K562 (cell line): ENCODE data around the gene CCDC50. TPM values are rescaled to one million over a fixed set of nuclear protein-coding genes. Genes with fewer than 3 reads are reported as not detected.
A peak's percentile ranks its signal among the peaks of the same experiment; 100 is the strongest.

ENCODE experiments used
- ATAC-seq: fragments of 200-7000 bp; cut with Tn5 transposase; 3 replicates; pipeline ENCODE4 v1.9.1; 2020; ENCODE audit warnings: moderate library complexity
- BruUV-seq: library from RNA; stranded (reverse); fragments of 400-500 nt; replicated peaks from 2 replicates; lab custom pipeline; 2021; lab: Mats Ljungman, UMichigan
- CTCF ChIA-PET: fragments of 300-600 bp; formaldehyde crosslinking; extraction: SDS; loops from one replicate; lab custom pipeline; 2021; ENCODE audit warnings: low intra/inter-chr PET ratio; lab: Yijun Ruan, JAX
- POLR2A ChIA-PET: fragments of 300-600, 350-650 bp; sonication (Branson Sonifier 250); formaldehyde crosslinking; extraction: SDS; loops from one replicate; lab custom pipeline; 2021; ENCODE audit warnings: antibody characterized with exemption, inconsistent platforms; lab: Yijun Ruan, JAX
- DNase-seq, 4 experiments: peaks; one replicate each; pipeline versions ENCODE4 v3.0.0 to v3.0.0-alpha.2; 2011 to 2018; ENCODE audit warnings: low spot score in 3 of 4, mixed read lengths in 3 of 4; ENCODE audit errors: extremely low read depth in 1 of 4
- FAIRE-seq: peaks from 2 replicates; lab custom pipeline; 2011; peaks lifted over from hg19 to GRCh38; lab: Jason Lieb, UNC
- H2AFZ ChIP-seq: 2 replicates; pipeline ENCODE4 v1.6.0; 2011; ENCODE audit warnings: low read depth, low read length, control low read depth, inconsistent platforms
- H3K27ac ChIP-seq: fragments of 200-600 bp; 3 replicates; pipeline ENCODE4 v1.8.0; 2011; ENCODE audit warnings: low read depth, mild to moderate bottlenecking, control low read depth, inconsistent platforms, low read length, moderate library complexity, mixed read lengths; ENCODE audit errors: extremely low read depth
- H3K27me3 ChIP-seq, 2 experiments: fragments of 300-600 bp in 1 of 2; 2 replicates in 1 of 2; 3 replicates in 1 of 2; pipeline versions ENCODE4 v1.6.0 to v1.8.0; 2011; ENCODE audit warnings: inconsistent platforms in 2 of 2, low read length in 2 of 2, mild to moderate bottlenecking in 1 of 2, mixed read lengths in 1 of 2, moderate library complexity in 1 of 2; ENCODE audit not compliant: control insufficient read depth in 2 of 2, insufficient read depth in 2 of 2
- H3K36me3 ChIP-seq: fragments of 300-600 bp; 3 replicates; pipeline ENCODE4 v1.8.0; 2011; ENCODE audit warnings: mild to moderate bottlenecking, low read length, inconsistent platforms; ENCODE audit not compliant: control insufficient read depth, insufficient read depth
- H3K4me1 ChIP-seq, 2 experiments: fragments of 200-600 bp in 1 of 2; replicated peaks in 1 of 2; 2 replicates in 1 of 2; 3 replicates in 1 of 2; pipeline versions ENCODE4 v1.5.1 to v1.8.0; 2011; ENCODE audit warnings: inconsistent platforms in 2 of 2, low read length in 2 of 2, mild to moderate bottlenecking in 1 of 2, mixed read lengths in 1 of 2, moderate library complexity in 1 of 2; ENCODE audit not compliant: control insufficient read depth in 2 of 2, insufficient read depth in 2 of 2
- H3K4me2 ChIP-seq: 2 replicates; pipeline ENCODE4 v1.6.1; 2011; ENCODE audit warnings: low read length, control low read depth, inconsistent platforms, mixed read lengths; ENCODE audit not compliant: insufficient read depth
- H3K4me3 ChIP-seq: fragments of 200-600 bp; sonication (generic), shearing (Covaris generic); 2 replicates; pipeline ENCODE4 v1.5.1; 2016; ENCODE audit warnings: control low read depth, inconsistent platforms
- H3K79me2 ChIP-seq: fragments of 200-600 bp; 3 replicates; pipeline ENCODE4 v1.8.0; 2011; ENCODE audit warnings: low read length, inconsistent platforms; ENCODE audit not compliant: control insufficient read depth, insufficient read depth
- H3K9ac ChIP-seq, 2 experiments: 2 replicates each; pipeline versions ENCODE4 v1.6.0 to v1.6.1; 2011; ENCODE audit warnings: low read depth in 2 of 2, low read length in 2 of 2, control low read depth in 1 of 2, inconsistent platforms in 1 of 2, mild to moderate bottlenecking in 1 of 2, mixed read lengths in 1 of 2; ENCODE audit not compliant: insufficient read depth in 1 of 2
- H3K9me1 ChIP-seq: one replicate; pipeline ENCODE4 v1.6.0; 2011; ENCODE audit warnings: inconsistent platforms, mild to moderate bottlenecking, low read length, moderate library complexity; ENCODE audit not compliant: control insufficient read depth, insufficient read depth
- H3K9me3 ChIP-seq: replicated peaks from 2 replicates; pipeline ENCODE4 v1.5.1; 2011; ENCODE audit warnings: low read depth, low read length, inconsistent platforms; ENCODE audit not compliant: control insufficient read depth, insufficient read depth
- H4K20me1 ChIP-seq: replicated peaks from 2 replicates; pipeline ENCODE4 v1.6.1; 2011; ENCODE audit warnings: low read length, inconsistent platforms, mixed read lengths; ENCODE audit not compliant: control insufficient read depth, insufficient read depth
- CSDE1 ChIP-seq, 2 experiments: fragments of 450-650 bp; IDR thresholded peaks; 2 replicates each; pipeline ENCODE4 v1.6.1; 2016; ENCODE audit warnings: mild to moderate bottlenecking in 1 of 2
- ETS2 ChIP-seq: IDR thresholded peaks from 2 replicates; pipeline ENCODE4 v1.6.1; 2016; ENCODE audit warnings: borderline replicate concordance, missing genetic modification characterization, mild to moderate bottlenecking, moderate library complexity, missing compliant biosample characterization; ENCODE audit not compliant: poor library complexity, severe bottlenecking
- FOXK2 ChIP-seq, 2 experiments: fragments of 450-650 bp; IDR thresholded peaks in 1 of 2; conservative IDR thresholded peaks in 1 of 2; 2 replicates each; pipeline ENCODE4 v1.6.1; 2016; ENCODE audit warnings: low read depth in 2 of 2, mild to moderate bottlenecking in 1 of 2
- GABPB1 ChIP-seq: sonication (generic); formaldehyde crosslinking; IDR thresholded peaks from 2 replicates; pipeline ENCODE4 v1.8.0; 2022; ENCODE audit warnings: mild to moderate bottlenecking, missing genetic modification reagents
- HINFP ChIP-seq: fragments of 450-650 bp; conservative IDR thresholded peaks from 2 replicates; pipeline ENCODE4 v1.6.1; 2016; ENCODE audit warnings: missing genetic modification characterization, low read depth, mild to moderate bottlenecking, control low read depth, missing compliant biosample characterization
- MIER1 ChIP-seq: fragments of 450-650 bp; IDR thresholded peaks from 2 replicates; pipeline ENCODE4 v1.6.1; 2016; ENCODE audit warnings: antibody characterized with exemption, mild to moderate bottlenecking, low read depth
- TCF7L2 ChIP-seq: fragments of 150-350 bp; IDR thresholded peaks from 2 replicates; pipeline ENCODE4 v1.6.1; 2016; ENCODE audit warnings: low read depth, mild to moderate bottlenecking, low read length, moderate library complexity
- TEAD2 ChIP-seq: fragments of 450-650 bp; IDR thresholded peaks from 2 replicates; pipeline ENCODE4 v1.6.1; 2016; ENCODE audit warnings: missing genetic modification characterization, control low read depth, missing compliant biosample characterization
- ZFP36 ChIP-seq: fragments of 150-350 bp; IDR thresholded peaks from 2 replicates; pipeline ENCODE4 v1.6.1; 2018; ENCODE audit warnings: low read length, low read depth; ENCODE audit not compliant: partially characterized antibody
- ZNF174 ChIP-seq: fragments of 250-450 bp; sonication (Bioruptor Pico); IDR thresholded peaks from 2 replicates; pipeline ENCODE4 v1.4.0; 2020; ENCODE audit warnings: mild to moderate bottlenecking
- ZNF253 ChIP-seq: fragments of 250-450 bp; sonication (Bioruptor Pico); conservative IDR thresholded peaks from 2 replicates; pipeline ENCODE4 v1.6.1; 2021; ENCODE audit warnings: mild to moderate bottlenecking
- ZNF507 ChIP-seq: conservative IDR thresholded peaks from 2 replicates; pipeline ENCODE4 v1.6.1; 2017; ENCODE audit warnings: missing genetic modification characterization, missing compliant biosample characterization
- ZNF77 ChIP-seq: fragments of 250-450 bp; sonication (Bioruptor Pico); IDR thresholded peaks from 2 replicates; pipeline ENCODE4 v1.5.0; 2020
- ZNF778 ChIP-seq: fragments of 450-650 bp; formaldehyde crosslinking; IDR thresholded peaks from 2 replicates; pipeline ENCODE4 v1.4.0; 2020; ENCODE audit warnings: mild to moderate bottlenecking, moderate library complexity
- WGBS: fragments of 100-300 bp; shearing (Covaris generic); methylation state at CpG from one replicate; pipeline ENCODE4 v1.1.6; 2016; ENCODE audit warnings: low coverage, mixed read lengths; ENCODE audit not compliant: insufficient coverage; ENCODE audit errors: missing lambda C conversion rate; 5-methylcytosine and 5-hydroxymethylcytosine counted together
- in situ Hi-C: fragments of 300-500 bp; cut with MboI; formaldehyde crosslinking; loops from 4 replicates; pipeline ENCODE4 v1.15.0; 2018; ENCODE audit warnings: inconsistent platforms, mixed read lengths
- intact Hi-C: fragments of 100-400 bp; cut with micrococcal nuclease; formaldehyde crosslinking; loops from 2 replicates; pipeline ENCODE4 v1.14.2; 2022
- polyA plus RNA-seq, 8 experiments: library from polyadenylated mRNA; depleted of rRNA in 4 of 8; stranded (reverse) in 5 of 8; unstranded in 3 of 8; fragments of >200 nt; fragmentation: Nextera tagmentation in 2 of 8; fragmentation: Illumina TruSeq in 1 of 8; extraction: Ambion mirVana in 2 of 8; extraction: Trizol in 1 of 8; gene quantifications; 2 replicates each; pipeline versions ENCODE4 v1.2.1 to v1.2.3, GENCODE V29; 2011 to 2014; ENCODE audit warnings: inconsistent platforms in 1 of 8, missing spikeins in 1 of 8
- total RNA-seq, 7 experiments: library from RNA; depleted of rRNA in 6 of 7; stranded (reverse); fragments of >200 nt in 6 of 7; fragmentation: Illumina TruSeq in 2 of 7; extraction: Trizol in 2 of 7; gene quantifications; 2 replicates each; pipeline versions ENCODE4 v1.2.1 to v1.2.3, GENCODE V29; 2011 to 2021; ENCODE audit warnings: low replicate concordance in 1 of 7

CCDC50 gene
- total and polyA plus RNA-seq, 9 of the 15 experiments (the other 6 are each of a cell fraction or from before 2014, with no cell fraction given), result 8.4 to 63.4 (median 40.4) TPM

GRCh38 chr3:191342006-191342405 lies 12.8 kb downstream of the CCDC50 start:
- no peaks in the 10 kb centered on the region for H3K27me3 ChIP-seq

More at GRCh38 chr3:191342006-191342405, 12.8 kb downstream of the CCDC50 start:
- H3K4me1 ChIP-seq, result peaks cover 3 to 16% of the 10 kb centered on the region in 2 experiments; a peak in 3 of 5 replicates
- intact Hi-C loops (no loop called here), in situ Hi-C loops (no loop called here)
- H3K36me3 ChIP-seq, result no peaks in the 10 kb centered on the region
- CTCF ChIA-PET, result no interaction called here
- peak in 2 of 4 experiments; percentile 0 to 1 for DNase-seq
- no peak for FAIRE-seq
- no peaks in the 10 kb centered on the region for H3K9me3 ChIP-seq
- no peak overlapping the region for H2AFZ ChIP-seq
- POLR2A ChIA-PET, result interaction anchor here (1.0 to 1.7 kb wide), 2 partner anchors 14 to 19 kb away, joined by 3 to 8 read pairs; no protein-coding TSS in a partner anchor
- no peak overlapping the region for H3K4me3 ChIP-seq
- H3K79me2 ChIP-seq, result peaks cover 94% of the 10 kb centered on the region
- BruUV-seq, result no TSS peak
- WGBS, result 54% methylated on average over 2 of the region's 2 CpGs
- no peak overlapping the region for H3K4me2 ChIP-seq
- peaks cover 10% of the 10 kb centered on the region for H4K20me1 ChIP-seq
- TF ChIP-seq ZNF174 (CRISPR knock-in tag) (no peak), CSDE1 (IDR thresholded peaks at IDR 0.05) (no peak), ZNF77 (no peak), HINFP (no peak), MIER1 (no peak), TCF7L2 (no peak), GABPB1 (no peak), ZNF253 (CRISPR knock-in tag) (no peak), ZNF507 (tag) (no peak), ZNF778 (CRISPR knock-in tag) (no peak), ZFP36 (no peak), ETS2 (tag) (no peak), TEAD2 (no peak), FOXK2 (conservative IDR thresholded peaks at IDR 0.05 in 1 of 2, IDR thresholded peaks at IDR 0.05 in 1 of 2; ENCODE audit: low read depth in 2 of 2) (no peak)
- no peaks in the 10 kb centered on the region for H3K9me1 ChIP-seq
- no peak overlapping the region for H3K9ac ChIP-seq
- ATAC-seq, result no peak
- H3K27ac ChIP-seq, result no peak overlapping the region
